Measurements from ENCODE around the gene FAM187B.

FAM187B gene

DNA sequence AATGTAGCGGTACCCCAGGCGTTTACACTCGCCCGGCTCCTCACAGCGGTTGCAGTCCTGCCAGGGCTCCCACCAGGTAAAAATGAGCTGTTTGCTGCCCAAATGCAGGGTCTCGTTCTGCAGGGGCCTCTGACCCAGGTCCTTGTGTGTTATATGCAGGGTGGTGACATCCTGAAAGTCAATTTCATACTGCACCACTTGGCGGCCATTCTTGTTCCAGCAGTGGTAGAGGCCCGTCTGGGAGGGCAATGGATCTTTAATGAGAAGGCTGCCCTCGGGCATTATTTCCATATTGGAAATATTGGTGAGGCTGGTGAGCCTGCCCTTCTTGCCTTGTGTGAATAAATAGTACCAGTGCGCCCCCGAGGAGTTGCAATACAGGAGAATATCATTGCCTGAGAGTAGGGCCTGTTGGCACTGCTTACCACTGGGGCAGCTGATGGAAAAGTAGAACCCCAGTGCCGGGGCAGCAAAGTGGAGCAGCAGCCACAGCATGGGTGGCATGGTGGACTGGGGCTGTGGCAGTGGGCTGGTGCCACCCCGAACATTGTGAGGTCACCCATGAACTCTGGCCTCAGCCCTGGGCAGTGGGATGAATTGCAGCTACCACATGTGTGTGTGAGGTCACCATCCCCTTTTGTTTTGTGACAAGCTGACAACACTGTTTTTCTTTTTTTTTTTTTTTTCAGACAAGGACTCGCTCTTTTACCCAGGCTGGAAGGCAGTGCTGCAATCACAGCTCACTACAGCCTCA, at the start of gene FAM187B:
TSS of gene FAM187B (minus strand) at position 563 of the 754 bp plus-strand sequence. CDS start at position 504, 59 bp downstream.
- no peak for DNase-seq

DNA sequence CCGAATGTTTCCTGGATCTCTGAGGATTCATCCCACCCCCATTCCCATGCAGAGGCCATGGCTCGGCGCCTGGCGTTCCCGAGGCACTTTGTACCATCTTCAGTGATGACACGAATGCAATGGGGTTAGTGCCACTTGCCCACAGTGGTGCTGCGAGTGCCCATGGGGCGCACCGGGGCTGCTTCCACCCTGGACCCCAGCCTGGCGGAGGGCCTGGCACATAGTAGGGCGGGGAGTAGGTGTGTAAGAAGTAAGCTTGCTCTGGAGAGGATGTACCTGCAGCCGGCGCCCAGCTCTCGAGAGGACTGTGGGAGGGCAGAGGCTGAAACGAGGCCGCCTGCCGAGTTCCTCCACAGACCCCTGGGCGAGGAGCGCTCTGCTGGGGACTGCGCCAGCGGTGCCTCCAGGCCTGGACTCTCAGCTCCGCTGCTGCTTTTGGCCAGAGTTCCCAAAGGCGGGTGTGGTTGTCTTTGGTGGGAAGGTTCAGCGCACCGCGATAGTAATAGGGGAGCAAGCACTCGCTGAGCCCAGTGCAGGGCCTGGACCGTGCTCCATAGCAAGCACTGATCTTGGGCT, 48.3 kb upstream of the FAM187B start:
- no peak for DNase-seq

DNA sequence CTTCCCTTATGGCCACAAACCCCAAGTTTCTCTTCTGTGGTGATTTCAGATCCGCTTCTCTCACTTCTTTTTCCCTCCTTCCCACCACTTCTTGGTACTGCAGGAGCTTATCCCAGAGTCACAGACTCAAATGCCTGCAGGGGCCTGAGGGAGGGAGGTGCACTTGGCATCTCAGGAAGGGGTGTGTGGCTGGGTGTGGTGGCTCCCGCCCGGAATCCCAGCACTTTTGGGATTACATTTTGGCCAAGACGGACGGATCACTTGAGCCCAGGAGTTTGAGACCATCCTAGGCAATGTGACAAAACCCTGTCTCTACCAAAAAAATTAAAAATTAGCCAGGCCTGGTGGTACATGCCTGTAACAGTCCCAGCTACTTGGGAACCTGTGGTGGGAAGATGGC, 45.8 kb upstream of the FAM187B start:
- DNase-seq: no peak

DNA sequence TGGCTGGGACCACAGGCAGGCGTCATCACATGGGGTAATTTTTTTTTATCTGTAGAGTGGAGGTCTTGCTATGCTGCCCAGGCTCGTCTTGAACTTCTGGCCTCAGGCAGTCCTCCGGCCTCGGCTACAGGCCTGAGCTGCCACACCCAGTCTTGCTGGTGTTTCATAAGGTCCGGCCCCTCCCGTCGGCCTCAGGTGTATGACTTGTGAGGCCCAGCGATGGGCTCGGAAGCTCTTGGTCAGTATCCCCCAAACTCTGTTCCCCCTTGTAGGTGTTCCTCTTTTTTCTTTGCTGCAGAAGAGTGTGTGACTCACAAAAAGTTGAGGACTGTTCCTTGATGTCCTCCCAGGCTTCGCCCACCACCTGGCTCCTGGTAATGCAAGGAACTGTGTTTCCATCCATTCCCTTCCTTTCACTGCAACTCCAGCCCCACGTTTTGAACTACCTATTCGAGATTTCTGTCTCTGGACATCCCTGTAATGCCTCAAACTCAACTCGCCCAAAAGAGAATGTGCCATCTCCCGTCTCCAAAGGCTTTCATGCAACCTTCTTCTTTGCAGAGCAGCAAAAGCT, 45.2 kb upstream of the FAM187B start:
- DNase-seq: no peak

DNA sequence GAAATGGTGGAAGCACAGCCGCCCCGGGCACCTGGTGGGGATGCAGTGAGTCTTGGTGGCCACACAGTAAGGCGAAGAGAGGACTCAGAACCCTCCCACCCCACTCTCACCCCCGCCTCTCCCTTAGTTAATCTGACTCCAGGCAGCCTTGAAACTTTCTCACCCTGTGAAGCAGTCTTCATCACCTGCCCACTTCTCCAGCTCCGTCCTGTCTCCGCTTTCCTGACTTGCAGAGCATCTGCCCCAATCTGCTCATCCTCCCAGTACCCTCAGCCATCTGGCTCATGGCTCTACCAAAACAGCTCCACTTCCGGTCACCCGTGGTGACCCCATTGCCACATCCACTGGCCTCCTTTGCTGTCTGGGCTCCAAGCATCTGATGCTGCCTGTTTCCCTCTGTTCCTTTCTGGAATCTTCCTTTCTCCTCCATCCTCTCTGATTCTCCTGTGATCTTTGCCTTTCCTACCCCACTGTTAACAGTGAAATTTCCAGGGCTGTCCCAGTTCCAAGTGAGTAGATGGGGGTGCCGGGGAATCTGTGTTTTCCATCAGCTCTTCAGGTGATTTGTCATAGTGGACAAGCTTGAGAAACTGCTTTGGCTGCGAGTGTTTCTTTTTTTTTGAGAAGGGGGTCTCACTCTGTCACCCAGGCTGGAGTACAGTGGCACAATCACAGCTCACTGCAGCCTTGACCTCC, 44.6 kb upstream of the FAM187B start:
- DNase-seq: no peak

DNA sequence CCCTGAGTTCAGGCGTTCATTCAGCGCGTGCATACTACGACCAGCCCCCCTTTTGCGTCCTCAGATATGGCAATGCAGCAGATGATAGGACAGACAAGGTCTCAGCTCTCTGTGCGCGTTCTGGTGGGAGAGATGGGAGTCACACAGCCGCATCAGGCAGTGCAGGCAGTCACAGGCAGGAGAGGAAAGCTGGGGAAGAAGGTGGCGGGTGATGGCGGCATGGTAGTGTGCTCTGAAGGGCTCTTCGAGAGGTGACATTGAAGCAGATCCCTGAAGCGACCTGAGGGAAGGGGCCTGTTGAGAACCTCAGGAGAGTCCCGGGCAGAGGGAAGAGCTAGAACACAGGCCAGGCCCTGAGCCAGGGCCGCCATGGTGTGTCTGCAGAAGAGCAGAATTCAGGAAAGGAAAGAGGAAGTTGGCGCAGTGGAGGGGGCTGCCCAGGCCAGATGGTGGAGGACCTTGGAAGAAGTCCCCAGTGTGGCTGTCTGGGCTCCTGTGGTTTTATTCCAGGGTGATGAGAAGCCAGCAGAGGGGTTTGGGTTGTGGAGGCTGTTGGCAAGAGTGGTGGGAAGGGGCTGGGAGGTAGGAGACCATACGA, 43.7 kb upstream of the FAM187B start:
- no peak for DNase-seq

DNA sequence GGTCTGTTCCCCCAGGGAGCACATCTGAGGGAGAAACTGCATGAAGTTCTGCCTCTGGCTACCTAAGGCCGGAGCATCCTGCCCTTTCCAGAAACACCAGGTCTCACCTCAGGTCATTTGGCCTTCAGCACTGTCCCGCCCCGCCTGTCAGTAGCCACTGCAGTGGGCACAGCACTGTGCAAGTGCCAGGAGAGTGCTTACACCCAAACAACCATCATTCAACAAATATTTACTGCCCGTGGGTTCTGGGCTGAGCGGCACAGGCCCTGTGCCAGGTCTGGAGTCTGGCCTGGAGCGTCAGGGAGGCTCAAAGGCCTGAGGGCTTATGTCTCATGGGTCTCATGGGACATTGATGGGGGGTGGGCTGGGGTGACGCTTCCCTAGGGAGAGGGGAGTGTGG, 43.0 kb upstream of the FAM187B start:
- DNase-seq: no peak

DNA sequence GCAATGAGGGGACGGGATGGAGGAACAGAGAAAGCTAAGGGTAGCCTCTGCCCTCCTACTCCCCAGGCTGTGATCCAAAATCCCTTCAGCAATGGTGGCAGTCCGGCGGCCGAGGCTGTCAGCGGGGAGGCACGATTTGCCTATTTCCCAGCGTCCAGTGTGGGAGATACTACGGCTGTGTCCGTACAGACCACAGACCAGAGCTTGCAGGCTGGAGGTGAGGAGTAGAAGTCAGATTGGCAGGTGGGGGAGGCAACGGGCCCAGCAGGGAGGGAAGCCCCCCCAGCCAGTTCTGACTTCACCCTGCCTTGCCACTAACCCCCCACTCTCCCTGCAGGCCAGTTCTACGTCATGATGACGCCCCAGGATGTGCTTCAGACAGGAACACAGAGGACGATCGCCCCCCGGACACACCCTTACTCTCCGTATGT, 41.9 kb upstream of the FAM187B start:
- no peak for DNase-seq

DNA sequence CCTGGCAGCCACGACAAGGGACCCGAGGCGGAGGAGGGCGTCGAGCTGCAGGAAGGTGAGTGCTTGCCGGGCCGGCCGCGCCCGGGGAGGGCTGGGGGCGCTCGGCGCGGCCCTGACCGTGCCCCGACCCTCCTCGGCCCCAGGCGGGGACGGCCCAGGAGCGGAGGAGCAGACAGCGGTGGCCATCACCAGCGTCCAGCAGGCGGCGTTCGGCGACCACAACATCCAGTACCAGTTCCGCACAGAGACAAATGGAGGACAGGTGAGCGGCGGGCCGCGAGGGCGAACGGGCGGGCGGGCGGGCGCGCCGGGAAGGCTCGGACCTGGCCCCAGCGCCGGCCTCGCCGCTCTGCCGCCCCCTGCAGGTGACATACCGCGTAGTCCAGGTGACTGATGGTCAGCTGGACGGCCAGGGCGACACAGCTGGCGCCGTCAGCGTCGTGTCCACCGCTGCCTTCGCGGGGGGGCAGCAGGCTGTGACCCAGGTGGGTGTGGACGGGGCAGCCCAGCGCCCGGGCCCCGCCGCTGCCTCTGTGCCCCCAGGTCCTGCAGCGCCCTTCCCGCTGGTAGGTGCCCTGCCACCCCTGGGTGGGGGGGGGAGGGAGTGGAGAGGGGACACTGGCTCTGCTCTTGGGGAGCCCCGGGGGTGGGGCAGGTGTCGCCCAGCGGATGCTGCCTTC, 41.0 kb upstream of the FAM187B start:
- no peak for DNase-seq

DNA sequence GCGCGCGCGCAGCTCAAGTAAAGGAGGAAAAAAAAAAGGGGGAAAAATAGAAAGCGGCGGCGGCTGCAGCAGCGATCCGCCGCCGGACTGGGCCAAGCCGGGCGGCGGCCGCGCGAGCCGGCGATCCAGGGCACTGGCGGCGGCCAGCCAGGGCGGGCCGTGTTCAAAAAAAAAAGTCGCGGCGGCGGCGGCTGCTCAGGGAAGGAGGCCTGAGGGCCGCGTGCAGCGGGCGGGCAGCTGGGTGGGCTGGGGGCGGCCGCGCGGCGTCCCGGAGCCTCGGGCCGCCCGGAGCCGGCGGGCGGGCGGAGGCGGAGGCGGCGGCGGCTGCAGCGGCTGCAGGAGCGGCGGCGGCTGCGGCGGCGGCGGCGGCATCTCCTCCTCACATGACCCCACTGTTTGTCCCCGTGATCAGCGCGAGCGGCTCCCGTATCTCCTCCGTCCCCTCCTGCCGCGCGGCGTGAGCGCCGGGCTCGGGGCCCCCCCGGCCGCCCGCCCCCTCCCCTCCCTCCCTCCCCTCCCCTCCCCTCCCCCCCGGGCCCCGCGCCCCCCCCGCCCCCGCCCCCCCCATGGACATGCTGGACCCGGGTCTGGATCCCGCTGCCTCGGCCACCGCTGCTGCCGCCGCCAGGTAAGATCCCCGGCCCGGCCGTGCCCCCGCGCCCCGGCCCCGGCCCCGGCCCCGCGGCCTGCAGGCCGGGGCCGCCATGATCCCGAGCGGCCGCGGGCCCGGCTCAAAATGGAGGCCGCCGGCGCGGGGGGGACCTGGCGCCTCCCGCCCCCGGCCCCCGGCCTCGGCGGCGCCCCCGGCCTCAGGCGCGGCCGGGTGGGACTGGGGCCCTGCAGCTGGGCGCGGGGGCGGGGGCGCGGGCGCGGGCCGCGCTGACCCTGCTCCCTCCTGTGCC, 40.2 kb upstream of the FAM187B start, which contains the start of gene USF2:
TSS of gene USF2 (plus strand) at position 427 of the 902 bp plus-strand sequence. CDS start at position 567, 140 bp downstream.
- no peak for DNase-seq

DNA sequence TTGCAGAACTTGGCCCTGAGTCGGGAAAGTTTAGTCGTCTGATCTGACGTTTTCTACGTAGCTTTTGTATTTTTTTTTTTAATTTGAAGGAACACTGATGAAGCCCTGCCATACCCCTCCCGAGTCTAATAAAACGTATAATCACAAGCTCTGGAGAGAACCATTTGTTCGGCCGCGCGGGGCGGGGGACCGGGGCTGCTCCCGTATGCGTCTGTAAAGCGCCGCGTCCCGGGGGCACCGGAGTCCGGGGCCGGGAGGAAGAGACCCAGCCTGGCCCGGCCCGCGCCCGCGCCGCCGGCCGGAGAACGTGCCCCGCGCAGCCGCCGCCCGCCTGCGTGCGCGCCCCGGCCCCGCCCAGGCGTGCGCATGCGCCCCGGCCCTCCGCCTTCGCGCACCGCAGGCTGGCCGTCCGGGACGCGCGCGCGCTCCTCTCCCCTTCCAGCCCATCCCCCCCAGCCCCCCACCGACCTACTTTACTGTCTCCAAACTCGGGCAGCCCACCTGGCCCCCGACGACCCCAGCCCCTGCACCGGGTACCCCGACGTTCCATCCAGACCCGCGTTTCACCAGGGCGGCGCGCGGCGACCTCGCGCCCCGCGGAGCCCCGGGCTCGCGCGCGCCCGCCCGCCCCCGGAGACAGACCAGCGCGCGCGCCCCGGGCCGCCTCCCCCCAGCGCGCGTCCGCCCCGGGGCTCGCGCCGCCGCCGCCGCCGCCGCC, 39.4 kb upstream of the FAM187B start:
- no peak for DNase-seq

DNA sequence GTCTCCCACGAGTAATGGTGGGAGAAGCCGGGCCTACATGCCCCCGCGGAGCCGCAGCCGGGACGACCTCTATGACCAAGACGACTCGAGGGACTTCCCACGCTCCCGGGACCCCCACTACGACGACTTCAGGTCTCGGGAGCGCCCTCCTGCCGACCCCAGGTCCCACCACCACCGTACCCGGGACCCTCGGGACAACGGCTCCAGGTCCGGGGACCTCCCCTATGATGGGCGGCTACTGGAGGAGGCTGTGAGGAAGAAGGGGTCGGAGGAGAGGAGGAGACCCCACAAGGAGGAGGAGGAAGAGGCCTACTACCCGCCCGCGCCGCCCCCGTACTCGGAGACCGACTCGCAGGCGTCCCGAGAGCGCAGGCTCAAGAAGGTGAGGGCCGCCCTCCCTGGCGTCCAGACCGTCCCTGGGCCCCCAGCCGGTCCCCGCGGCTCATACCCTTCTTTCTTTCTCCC, 38.8 kb upstream of the FAM187B start:
- DNase-seq: no peak

DNA sequence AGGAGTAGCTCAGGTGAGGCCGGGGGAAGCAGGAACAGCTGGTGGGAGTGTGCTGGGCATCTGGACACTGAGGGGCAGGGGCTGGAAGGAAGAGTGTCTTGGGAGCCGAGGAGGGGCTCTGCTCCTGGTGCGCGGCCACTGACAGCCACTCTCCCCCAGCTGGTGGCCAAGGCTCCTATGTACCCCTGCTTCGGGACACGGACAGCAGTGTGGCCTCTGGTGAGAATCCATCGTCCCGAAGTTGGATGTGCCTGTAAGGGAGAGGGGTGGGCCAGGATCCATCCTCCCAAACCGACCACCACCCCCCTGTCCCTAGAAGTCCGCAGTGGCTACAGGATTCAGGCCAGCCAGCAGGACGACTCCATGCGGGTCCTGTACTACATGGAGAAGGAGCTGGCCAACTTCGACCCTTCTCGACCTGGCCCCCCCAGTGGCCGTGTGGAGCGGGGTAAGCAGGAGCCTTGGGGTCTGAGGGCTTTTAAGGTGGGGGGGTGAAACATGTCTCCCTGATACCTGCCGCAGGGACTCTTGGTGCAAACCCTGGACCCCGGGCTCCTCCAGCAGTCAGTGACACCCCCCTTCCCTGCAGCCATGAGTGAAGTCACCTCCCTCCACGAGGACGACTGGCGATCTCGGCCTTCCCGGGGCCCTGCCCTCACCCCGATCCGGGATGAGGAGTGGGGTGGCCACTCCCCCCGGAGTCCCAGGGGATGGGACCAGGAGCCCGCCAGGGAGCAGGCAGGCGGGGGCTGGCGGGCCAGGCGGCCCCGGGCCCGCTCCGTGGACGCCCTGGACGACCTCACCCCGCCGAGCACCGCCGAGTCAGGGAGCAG, 38.2 kb upstream of the FAM187B start:
- DNase-seq: no peak

DNA sequence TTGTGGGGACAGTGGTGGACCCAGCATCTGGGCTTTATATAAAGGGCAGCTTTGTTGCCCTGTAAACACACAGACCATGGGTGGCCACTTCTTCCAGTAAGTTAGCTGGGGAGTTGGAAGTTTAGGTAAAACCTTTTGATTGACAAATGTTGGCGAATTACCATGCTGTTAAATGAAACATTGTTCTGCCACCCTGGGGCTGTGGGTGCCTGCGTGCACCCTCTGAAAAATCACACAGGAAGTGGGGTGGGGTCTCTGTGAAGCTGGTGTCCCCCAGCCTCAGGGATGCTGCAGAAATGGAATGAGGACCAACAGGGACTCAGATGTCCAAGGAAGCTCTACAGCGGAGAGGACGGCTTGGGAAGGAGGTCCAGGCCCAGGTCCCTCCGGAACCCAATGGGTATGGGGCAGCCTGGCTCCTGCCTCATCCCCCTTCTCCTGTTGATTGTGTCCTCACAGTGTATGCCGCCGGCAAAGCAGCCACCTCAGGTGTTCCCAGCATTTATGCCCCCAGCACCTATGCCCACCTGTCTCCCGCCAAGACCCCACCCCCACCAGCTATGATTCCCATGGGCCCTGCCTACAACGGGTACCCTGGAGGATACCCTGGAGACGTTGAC, 37.5 kb upstream of the FAM187B start:
- DNase-seq: no peak

DNA sequence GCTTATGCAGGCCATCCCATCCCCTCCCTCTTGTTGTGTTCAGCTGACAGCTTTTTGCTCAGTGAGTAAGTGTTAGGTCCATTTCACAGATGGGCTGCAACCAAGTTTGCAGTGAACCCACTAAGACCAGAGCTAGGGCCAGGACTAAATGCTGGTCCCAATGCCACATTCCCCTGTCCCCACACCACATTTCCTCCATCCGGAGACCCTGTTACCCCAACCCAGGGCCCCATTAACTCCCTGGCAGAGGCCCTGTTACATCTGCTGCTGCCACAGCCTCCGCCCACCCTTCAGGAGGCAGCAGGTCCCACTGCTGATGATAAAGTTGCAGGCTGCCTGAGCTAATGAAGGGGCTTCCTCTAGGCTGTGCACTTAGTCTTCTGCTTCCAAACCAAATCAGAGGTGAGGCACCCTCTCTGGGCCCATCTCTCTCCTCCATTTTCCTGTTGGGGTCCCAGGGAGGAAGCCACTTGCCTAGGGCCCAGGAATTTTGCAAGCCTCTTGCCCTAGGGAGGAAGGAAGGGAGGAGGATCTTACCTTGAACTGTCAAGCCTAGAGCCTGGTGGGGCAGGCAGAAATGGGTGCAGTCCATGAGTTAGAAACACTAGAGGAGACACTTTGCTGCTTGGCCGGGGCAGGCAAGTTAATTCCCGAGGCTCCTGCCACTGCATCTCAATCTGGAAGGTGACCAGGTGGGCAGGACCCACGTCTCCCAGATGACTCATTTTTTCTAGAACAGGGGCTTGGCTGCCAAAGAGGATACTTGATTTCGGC, 36.8 kb upstream of the FAM187B start:
- no peak for DNase-seq

DNA sequence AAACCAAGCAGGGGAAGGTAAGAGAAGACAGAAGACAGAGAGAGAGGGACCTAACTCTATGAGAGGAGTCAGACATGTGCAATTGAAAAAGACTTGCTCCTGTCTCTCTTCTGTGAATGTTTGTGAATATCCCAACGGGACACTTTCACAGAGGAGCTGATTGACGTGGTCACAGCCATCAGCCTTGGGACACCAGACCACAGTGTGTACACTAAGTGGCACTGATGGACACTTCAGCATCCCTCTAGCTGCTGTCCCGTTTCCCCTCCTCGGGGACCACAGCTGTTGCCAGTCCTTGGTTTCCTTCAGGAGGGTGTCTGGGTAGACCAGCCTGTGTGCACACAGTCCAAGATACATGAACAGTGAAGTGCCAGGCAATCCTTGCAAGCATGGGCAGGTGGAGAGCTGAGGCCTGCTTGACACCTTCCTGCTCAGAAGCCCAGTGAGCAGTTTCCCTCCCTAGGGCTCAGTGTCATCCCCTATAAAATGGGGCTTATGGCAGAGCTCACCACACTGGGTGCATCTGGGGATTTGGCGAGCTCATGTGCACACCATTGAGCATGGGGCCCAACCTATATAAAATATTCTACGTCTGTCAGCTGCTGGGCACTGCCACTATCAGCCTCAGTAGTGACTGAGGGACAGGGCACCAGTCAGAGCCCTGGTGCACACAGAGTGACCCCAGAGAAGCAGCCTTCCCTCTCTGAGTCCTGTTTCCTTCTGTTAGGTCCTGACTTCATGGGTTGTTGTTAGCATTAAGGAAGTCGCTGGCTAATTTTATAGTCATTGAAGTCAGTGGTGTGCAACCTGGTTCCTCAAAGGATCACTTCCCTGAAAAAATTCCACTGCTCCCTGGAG, 36.0 kb upstream of the FAM187B start:
- DNase-seq: no peak

DNA sequence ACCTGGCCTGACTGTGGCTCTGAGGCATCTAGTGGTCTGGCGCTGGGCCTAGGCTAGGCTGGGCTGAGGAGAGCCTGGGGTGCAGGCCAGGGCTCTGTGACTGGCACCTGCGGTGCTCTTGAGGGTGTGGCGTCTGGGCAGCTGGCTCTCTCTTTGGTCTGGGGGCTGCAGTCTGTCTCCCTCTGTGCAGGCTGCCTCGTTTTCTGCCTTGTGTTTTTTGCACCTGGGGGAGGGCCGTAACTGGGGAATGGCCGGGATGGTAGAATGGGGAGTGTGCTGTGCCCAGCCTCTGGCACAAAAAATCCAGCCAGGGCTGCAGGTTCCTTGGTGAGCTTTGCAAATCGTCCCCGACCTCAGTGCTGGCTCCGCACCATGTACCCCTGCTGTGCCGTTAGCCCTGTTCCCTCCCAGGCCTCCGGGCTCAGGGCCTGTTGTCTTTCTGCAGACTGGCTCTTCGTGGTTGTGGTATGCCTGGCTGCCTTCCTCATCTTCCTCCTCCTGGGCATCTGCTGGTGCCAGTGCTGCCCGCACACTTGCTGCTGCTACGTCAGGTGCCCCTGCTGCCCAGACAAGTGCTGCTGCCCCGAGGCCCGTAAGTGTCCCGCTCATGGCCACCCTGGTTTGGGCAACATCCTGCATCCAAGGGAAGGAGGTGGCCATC, 33.7 kb upstream of the FAM187B start:
- no peak for DNase-seq
